ENCODE measurements around the gene CDKAL1.
"Not testable (repeated sequence)": the region's sequence is repeated elsewhere in the genome, so short reads cannot be mapped to it uniquely, and the experiment has no call there.

The CDKAL1 gene

DNA sequence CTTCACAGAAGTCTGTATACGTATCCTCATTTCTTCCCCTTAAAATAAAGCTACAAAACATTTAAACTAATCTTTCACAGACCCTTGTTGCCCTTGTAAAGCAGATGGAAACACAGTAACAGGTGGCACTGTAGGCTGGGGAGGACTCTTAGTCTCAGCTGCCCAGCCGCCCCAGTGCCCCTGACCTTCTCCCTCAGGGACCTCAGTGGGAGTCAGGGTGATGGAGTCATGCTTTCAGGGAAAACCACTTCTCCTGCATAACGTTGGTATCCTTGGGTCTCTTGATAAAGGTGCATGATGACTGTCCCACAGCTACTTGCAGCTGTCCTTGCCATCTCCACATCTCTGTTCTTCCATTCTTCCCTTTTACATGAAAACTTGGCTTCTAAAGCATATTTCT is 198.6 kb downstream of the CDKAL1 start:
- DNase-seq (ENCODE audit: low read depth in 2 of 2, low spot score in 1 of 2) = no peak

DNA sequence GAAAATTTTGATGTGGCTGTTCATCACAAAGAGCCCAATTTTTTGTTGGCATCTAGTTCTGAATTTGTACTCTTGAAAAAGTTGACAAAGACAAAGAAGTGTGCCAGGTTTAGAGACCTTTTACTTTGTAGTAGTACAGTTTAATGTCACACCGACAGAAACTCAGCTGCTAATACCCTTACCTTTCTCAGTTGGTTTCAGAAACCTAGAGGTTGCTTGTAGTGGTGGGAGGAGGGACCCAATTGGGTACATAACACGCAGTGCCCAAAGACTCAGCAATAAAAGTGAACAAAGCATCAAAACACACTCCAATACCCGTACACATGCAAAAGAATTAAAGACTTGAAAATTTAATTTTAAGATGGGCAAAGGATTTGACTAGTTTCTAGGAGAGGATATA is 203.7 kb downstream of the CDKAL1 start:
- no peak for DNase-seq (ENCODE audit: low read depth in 2 of 2, low spot score in 1 of 2)

DNA sequence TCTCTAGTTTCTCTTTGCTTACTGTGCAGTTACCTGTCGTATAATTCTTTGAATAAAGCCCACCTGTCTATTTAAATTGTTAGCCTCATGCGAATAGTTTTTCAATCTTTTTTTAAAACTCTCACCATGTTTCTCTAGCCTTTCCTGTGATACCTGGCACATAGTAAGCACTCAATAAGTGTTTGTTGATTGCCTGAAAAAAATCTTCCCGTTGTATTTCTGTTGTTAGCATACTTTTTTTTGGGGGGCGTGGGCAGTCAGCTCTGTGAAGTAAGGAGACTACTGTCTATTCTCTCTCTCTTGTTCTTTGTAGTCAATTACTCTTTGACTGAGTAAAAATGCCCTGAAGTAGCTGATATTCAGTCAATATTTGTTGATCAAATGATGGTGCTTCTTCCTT is 205.8 kb downstream of the CDKAL1 start:
- DNase-seq (ENCODE audit: low read depth in 2 of 2, low spot score in 1 of 2) = no peak

DNA sequence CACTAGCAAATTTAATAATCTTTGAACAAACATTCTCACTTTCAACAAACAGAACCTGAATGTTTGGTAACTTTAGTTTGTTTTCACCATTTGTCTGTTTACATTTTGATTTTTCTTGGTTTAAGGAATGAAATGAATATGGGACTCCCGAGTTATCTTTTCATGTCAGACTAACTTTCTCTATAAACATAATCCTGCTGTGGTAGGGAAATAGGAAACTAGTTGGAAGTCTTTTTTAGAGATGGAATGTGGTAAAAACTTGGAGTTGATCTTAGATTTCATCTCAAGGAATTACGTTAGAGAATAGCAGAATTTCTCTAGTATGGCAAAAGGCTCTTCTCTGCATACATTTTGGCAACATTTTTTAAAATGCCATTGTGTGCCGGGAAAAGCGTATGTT is 206.5 kb downstream of the CDKAL1 start:
- DNase-seq (ENCODE audit: low read depth in 2 of 2, low spot score in 1 of 2) = no peak

DNA sequence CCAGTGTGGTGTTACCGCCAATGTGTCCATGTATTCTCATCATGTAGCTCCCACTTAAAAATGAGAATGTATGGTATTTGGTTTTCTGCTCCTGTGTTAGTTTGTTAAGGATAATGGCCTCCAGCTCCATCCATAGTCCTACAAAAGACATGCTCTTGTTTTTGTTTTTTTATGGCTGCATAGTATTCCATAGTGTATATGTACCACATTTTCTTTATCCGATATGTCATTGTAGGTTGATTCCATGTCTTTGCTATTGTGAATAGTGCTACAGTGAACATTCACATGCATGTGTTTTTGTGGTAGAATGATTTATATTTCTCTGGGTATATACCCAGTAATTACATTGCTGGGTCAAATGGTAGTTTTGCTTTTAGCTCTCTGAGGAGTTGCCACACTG is 207.2 kb downstream of the CDKAL1 start:
- DNase-seq (ENCODE audit: low read depth in 2 of 2, low spot score in 1 of 2) = no peak

DNA sequence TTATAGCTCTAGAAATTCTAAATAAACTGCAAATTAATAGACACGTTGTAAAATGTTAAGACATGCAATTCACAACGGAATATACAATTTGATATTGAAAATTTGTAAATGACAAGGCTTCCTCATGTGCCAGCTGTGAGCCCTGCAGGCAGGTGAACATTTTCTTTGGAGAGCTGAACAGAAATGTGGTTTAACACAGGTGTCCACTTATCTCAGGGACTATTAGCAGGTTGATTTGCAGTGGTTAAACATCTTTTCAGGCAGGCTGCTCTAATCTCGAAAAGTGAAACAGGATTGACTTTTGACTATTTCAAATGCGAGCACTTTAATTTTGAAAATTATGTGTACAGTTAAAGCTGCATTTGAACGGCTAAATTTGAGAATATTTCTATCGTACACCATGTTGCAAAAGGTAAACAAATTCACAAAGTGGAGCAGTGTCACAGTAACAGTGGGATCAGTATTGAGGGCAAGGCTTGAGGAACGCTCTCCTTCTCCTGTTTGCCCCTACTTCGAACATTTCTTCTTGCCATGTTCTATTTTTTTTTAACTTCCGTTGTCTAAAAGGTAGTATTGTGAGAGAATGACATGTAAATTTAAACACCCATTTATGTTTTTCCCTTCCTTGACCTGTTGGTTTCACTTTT is 210.8 kb downstream of the CDKAL1 start:
- DNase-seq (ENCODE audit: low read depth in 2 of 2, low spot score in 1 of 2) = no peak

DNA sequence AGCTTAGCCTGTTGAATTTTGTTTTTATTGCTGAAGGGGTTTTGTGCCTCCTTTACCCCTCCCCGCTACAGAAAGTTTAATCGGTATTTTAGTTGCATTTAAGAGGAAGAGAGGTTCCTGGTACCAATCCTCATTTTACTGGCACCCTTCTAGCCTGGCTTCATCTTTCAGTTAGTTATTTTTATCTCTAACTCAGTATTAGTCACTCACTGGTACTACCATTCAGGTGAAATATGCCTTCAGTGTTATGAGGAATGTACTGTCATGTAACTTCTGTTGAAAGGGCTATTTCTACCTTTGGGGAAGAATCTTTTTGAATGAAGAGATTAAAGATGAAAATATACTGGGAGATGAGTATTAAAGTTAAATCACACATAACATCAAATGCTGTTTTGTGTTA is 211.8 kb downstream of the CDKAL1 start:
- DNase-seq (ENCODE audit: low read depth in 2 of 2, low spot score in 1 of 2) = no peak

DNA sequence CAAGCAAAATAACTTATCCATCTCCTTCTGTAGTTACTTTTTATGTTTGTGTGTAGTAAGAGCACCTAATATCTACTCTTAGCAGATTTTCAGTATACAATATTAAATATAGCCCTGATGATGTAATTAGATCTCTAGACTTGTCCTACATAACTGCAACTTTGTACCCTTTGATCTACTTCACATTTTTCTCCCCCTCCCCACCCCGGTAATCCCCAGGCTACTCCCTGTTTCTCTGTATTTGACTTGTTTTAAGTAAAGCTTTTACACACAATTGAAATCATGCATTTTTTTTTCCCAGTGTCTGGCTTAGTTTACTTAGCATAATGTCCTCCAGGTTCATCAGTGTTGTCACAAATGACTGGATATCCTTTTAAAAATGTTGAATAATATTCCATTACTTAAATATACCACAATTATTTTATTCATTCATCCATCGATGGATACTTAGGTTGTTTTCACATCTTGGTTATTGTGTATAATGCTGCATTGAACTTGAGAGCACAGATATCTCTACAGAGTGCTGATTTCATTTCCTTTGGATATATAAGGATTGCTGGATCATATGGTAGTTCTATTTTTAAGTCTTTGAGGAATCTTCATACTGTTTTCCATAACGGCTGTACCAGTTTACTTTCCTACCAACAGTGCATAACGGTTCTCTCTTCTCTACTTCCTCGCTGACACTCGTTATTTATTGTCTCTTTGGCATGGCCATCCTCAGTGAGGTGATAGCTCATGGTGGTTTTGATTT is 212.7 kb downstream of the CDKAL1 start:
- DNase-seq (ENCODE audit: low read depth in 2 of 2, low spot score in 1 of 2) = no peak

DNA sequence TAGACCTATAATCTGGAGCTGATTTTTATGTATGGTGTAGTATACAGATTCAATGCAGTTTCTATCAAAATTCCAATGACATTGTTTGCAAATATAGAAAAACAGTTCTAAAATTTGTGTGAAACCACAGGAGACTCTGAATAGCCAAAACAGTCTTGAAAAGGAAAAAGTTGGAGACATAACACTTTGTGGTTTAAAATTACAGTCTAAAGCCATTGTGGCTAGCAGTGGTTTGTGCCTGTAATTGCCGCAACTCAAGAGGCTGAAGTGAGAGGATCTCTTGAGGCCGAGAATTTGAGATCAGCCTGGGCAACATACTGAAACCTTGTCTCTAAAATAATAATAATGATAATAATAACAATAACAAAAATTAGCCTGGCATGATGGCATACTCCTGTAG is 213.7 kb downstream of the CDKAL1 start:
- no peak for DNase-seq (ENCODE audit: low read depth in 2 of 2, low spot score in 1 of 2)

DNA sequence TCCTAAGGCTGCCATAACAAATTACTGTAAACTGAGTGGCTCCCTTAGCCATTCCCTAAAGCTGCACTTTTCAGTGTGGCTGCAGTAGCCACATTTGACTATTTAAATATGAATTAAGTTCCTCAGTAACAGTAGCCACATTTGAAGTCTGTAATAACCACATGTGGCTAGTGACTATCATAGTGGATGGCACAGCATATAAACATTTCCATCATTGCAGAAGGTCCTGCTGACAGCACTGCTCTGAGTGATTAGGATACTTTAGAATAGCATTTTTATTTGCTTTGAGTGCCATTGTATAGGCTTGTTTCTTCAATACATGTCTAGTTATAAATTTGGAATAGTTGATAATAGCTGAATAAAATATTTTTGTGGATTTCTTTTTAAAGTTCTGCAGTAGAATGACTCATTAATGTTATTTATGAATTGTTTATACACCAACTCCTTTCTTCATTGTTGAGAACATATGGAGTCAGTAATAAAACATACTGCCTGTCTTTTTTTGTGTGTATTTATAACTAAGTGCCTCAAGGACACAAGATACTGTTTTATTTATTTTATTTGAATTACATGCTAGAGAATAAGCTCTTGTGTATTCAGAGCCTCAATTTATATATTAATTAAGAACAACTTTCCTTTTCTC is 217.2 kb downstream of the CDKAL1 start:
- DNase-seq (ENCODE audit: low read depth in 2 of 2, low spot score in 1 of 2) = no peak

DNA sequence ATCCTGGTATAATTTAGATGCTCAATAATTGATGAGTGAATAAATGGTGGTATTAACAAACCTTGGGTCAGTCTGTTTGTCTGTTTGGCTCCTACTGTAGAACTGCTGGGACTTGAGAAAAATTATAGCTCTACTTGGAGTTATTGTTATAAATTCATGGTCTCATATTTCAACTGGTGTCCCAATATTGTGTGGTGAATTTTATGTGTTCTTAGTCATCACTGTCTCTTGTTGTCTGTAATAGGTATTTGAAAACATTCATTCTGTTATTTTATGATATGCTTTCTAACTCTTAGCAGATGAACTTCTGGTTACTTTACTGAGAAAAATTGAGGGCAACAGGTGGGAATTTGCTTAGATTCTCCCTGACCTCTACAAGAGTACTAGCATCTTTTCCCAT is 221.4 kb downstream of the CDKAL1 start:
- no peak for DNase-seq (ENCODE audit: low read depth in 2 of 2, low spot score in 1 of 2)

DNA sequence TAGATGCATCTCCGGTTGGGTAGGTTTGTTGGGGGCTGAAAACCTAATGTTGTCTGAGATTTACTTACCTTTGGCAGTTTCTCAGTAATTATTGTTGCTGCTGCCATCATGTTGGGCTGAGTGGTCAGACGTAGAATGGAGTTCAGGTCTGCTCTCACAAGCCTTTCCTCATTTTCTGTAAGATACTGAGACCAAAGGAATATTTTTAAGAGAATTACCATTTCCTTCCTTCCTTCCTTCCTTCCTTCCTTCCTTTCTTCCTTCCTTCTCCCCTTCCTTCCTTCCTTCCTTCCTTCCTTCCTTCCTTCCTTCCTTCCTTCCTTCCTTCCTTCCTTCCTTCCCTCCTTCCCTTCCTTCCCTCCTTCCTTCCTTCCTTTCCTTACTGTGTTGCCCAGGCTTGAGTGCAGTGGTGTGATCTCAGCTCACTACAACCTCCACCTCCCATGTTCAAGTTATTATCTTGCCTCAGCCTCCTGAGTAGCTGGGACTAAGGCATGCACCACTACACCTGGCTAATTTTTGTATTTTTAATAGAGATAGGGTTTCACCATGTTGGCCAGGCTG is 222.4 kb downstream of the CDKAL1 start:
- DNase-seq (ENCODE audit: low read depth in 2 of 2, low spot score in 1 of 2) = not testable (repeated sequence)

DNA sequence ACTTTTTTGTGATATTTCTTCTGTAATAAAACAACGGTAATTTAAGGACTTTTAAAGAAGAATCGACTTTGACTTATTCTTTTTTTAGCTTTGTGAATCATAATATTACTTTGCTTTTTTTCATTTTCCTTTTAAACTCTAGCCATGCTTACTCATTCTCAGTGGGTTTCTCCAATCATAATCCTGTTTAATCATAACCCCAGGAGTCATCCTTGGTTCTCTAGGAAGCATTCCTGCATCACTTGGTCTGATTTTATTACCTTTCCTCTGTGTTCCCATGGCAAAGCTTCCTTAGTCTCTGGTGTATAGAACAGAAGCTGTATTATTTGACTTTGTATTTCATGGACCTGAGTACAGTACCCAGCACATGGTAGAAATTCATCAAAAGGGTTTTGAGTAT is 223.5 kb downstream of the CDKAL1 start:
- no peak for DNase-seq (ENCODE audit: low read depth in 2 of 2, low spot score in 1 of 2)

DNA sequence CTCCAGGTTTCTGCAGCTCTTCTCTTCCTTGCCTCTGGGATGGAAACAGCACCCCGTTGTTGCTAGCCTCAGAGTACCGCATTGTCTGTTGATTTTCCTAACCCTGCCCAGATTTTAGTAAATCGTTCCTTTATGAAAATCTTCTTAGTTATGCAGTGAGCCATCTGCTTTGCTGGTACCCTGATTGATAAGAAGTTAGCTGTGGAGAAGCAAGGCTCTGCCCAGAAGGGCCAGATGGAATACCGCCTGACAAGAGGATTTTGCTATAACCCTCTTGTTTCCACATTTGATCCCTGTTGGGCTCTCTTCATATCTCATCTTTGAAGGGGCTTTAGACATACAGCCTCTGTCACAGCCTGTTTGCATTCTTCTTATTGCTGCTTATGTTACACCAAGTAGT is 229.0 kb downstream of the CDKAL1 start:
- no peak for DNase-seq (ENCODE audit: low read depth in 2 of 2, low spot score in 1 of 2)

DNA sequence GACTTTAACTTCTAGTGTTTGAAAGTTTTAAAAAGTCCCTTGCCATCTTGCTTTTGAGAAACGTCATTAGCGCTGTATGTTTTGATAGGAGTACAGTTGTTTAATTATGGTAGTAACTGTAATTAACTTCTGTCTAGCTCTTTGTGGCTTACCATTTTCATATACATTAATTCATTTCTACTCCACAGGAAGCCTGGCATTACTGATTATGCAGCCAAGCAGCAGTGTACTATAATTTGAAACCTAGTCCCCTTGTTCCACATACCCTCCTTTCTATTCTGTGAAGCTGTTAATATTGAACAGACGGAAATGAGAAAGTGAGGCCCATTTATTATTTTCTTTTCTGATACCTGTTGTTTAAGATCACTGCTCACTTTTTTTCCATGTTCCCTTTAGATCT is 235.4 kb downstream of the CDKAL1 start:
- no peak for DNase-seq (ENCODE audit: low read depth in 2 of 2, low spot score in 1 of 2)

DNA sequence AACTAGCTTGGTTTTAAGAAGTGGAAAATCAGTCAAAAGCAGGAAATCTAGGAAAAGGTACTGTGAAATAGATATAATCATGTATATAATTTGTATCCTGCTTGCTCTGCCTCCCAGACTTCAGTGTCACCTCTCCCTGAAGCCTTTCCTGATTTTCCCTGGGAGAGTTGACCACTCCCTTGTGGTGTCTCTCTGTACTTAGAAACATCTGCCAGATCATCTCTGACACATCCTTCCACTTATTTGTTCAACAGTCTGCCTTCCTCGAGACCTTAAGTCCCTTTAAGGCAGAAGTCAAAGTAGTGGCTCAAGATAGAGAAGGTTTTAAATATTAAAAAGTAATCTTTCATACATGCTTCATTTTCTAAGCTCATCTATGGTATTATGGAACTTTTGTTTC is 236.5 kb downstream of the CDKAL1 start:
- DNase-seq (ENCODE audit: low read depth in 2 of 2, low spot score in 1 of 2) = no peak

DNA sequence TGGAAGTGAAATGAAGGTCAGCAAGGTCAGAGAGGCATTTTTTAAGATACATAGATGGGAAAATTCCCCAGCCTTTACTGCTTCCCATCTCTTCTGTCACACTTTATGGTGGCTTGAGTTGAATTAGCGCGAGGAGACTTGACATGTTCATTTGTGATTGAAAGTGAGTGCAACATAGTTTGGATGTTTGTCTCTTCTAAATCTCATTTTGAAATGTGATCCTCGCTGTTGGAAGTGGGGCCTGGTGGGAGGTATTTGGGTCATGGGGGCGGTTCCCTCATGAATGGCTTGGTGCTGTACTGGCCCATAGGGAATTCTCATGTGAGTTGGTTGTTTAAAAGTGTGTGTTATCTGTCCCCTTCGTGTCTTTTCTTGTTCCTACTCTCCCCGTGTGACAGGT is 237.2 kb downstream of the CDKAL1 start:
- DNase-seq (ENCODE audit: low read depth in 2 of 2, low spot score in 1 of 2) = no peak

DNA sequence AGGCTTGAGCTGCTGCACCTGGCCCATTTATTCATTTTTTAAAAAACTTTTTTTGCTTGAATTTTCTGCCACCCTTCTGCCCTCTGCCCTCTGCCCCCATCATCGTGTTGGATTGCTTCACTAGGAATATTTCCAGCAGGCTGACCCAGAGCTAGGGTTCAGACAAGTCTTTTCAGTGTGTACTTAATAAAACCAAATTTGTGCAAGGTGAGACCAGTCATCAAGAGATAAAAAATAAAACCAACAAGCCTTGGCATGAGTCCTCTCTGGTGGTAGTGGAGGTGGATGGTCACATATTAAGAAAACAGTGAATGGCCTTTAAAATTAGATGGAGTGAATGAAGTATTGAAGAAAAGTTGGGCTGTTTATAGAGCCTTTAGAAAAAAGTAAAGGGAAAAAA is 239.6 kb downstream of the CDKAL1 start:
- DNase-seq (ENCODE audit: low read depth in 2 of 2, low spot score in 1 of 2) = no peak

DNA sequence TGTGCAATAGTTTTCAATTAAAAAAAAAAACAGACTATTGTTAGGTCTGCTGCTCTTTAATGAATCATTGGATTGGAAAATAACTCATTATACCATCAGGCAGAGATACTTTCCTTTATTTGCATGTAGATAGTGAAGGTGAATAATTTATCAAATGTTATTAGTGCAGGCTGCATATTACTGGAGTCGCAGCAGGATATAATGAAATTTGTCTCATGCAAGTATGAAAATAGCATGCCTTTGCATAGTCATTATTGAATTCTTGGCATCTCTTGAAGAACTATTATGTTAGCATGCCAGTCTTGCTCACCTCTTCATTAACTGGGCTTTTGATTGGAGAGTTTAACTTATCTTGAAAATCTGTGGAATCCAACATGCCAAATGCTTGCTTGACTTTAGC is 241.7 kb downstream of the CDKAL1 start:
- DNase-seq (ENCODE audit: low read depth in 2 of 2, low spot score in 1 of 2) = no peak

DNA sequence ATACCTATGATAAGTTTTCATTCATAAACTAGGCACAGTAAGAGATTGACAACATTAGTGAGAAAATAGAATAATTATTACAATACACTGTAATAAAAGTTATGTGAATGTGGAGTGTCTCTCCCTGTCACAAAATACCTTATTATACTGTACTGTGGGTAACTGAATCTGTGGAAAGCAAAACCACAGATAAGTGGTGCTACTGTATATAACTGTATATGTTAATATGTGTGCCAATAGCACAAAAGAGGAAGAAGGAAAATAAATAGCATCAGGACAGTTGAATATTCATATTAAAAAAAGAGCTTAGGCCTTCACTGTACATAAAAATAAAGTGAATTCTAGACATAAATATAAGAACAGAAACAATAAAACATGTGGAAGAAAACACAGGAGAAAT is 243.5 kb downstream of the CDKAL1 start:
- no peak for DNase-seq (ENCODE audit: low read depth in 2 of 2, low spot score in 1 of 2)

DNA sequence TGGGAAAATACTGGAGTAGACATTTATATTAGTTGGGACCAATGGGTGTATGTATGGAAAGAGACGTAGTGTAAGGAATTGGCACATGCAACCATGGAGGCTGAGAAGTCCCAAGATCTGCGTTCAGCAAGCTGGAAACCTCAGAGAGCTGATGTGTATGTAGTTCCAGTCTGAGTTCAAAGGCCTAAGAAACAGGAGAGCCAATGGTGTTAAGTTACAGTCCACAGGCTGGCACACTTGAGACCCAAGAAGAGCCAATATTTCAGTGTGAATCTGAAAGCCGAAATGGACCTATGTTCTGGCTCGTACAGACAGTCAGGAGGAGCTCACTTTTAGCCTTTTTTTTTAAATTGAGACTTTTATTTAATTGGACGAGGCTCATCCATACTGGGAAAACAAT is 244.2 kb downstream of the CDKAL1 start:
- no peak for DNase-seq (ENCODE audit: low read depth in 2 of 2, low spot score in 1 of 2)

DNA sequence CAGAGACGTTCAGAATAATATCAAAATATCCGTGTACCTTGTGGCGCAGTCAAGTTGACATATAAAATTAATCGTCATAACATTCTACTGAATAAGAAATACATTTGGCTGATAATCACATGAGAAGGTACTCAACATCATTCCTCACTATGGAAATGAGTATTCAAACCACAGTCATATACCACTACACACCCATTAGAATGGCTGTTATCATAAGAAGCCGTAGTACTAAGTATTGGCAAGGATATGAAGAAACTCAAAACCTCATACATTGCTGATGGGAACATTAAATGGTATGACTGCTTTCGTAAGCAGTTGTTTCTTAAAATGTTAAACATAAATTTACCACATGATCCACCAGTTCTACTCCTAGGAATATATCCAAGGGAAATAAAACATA is 244.7 kb downstream of the CDKAL1 start:
- DNase-seq (ENCODE audit: low read depth in 2 of 2, low spot score in 1 of 2) = no peak
